IPS-18a (cell line): ENCODE data around the gene PRUNE2.

ENCODE experiments used
- H3K27ac ChIP-seq: one replicate; pipeline ENCODE4 v1.5.1; 2013; ENCODE audit warnings: low read length
- H3K27me3 ChIP-seq: one replicate; pipeline ENCODE4 v1.6.1; 2013; ENCODE audit warnings: mild to moderate bottlenecking, low read length; ENCODE audit not compliant: control insufficient read depth, insufficient read depth
- H3K36me3 ChIP-seq: one replicate; pipeline ENCODE4 v1.6.1; 2013; ENCODE audit warnings: low read depth, low read length; ENCODE audit not compliant: control insufficient read depth
- H3K4me1 ChIP-seq: one replicate; pipeline ENCODE4 v1.6.1; 2013; ENCODE audit warnings: low read depth, low read length; ENCODE audit not compliant: control insufficient read depth
- H3K4me3 ChIP-seq: one replicate; pipeline ENCODE4 v1.5.1; 2013; ENCODE audit warnings: low read length
- H3K9ac ChIP-seq: one replicate; pipeline ENCODE4 v1.6.1; 2013; ENCODE audit warnings: mild to moderate bottlenecking, low read length, moderate library complexity
- H3K9me3 ChIP-seq: one replicate; pipeline ENCODE4 v1.6.1; 2013; ENCODE audit warnings: low read depth, low read length; ENCODE audit not compliant: control insufficient read depth

Gene PRUNE2

DNA sequence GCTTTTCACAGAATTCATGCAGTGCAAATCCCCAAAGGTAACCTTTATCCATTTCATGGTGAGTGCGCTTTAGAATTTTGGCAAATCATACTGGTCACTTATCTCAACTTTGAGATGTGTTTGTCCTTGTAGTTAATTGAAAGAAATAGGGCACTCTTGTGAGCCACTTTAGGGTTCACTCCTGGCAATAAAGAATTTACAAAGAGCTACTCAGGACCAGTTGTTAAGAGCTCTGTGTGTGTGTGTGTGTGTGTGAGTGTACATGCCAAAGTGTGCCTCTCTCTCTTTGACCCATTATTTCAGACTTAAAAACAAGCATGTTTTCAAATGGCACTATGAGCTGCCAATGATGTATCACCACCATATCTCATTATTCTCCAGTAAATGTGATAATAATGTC is 120.4 kb downstream of the PRUNE2 start:
- Histone ChIP-seq H3K4me1 (no peaks in the 10 kb centered on the region), H3K27me3 (no peaks in the 10 kb centered on the region), H3K9ac (no peak overlapping the region), H3K27ac (no peak overlapping the region), H3K36me3 (no peaks in the 10 kb centered on the region), H3K4me3 (no peak overlapping the region), H3K9me3 (no peaks in the 10 kb centered on the region)

- H3K4me1 ChIP-seq: no peaks in the 10 kb centered on the region
- H3K27me3 ChIP-seq: no peaks in the 10 kb centered on the region
- H3K9me3 ChIP-seq: no peaks in the 10 kb centered on the region
- H3K9ac ChIP-seq: no peak overlapping the region
- no peak overlapping the region for H3K27ac ChIP-seq
- H3K36me3 ChIP-seq: no peaks in the 10 kb centered on the region
- no peak overlapping the region for H3K4me3 ChIP-seq
These were observed 121.0 kb downstream of the PRUNE2 start for GRCh38 chr9:76784881-76785280.

GRCh38 chr9:76772686-76773445 is 133.0 kb downstream of the PRUNE2 start:
- Histone ChIP-seq H3K9ac (no peak overlapping the region), H3K9me3 (no peaks in the 10 kb centered on the region), H3K27ac (no peak overlapping the region), H3K36me3 (no peaks in the 10 kb centered on the region), H3K4me3 (no peak overlapping the region), H3K27me3 (no peaks in the 10 kb centered on the region), H3K4me1 (no peaks in the 10 kb centered on the region)

DNA sequence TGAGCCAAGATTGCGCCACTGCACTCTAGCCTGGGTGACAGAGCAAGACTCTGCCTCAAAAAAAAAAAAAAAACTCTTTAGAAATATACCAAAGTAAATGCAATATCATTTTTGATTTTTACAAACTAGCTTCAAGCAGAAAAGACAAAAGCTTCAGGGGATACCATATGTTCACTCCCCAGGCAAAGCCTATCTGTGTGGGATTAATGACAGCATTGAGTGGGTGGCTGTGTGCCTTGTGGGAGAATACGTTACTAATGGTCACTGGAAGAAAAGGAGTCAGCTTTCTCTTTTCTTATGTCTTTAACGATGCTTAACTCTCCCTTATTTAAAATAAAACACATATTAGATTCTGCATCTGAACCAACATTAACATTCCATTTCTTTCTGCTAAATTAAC is 139.8 kb downstream of the PRUNE2 start:
- Histone ChIP-seq H3K27me3 (no peaks in the 10 kb centered on the region), H3K9me3 (no peaks in the 10 kb centered on the region), H3K4me1 (no peaks in the 10 kb centered on the region), H3K4me3 (no peak overlapping the region), H3K36me3 (no peaks in the 10 kb centered on the region), H3K9ac (no peak overlapping the region), H3K27ac (no peak overlapping the region)

GRCh38 chr9:76764138-76764537 is 141.8 kb downstream of the PRUNE2 start, which contains the start of gene PCA3:
TSS of gene PCA3 (plus strand) at chr9:76764438.
- no peaks in the 10 kb centered on the region for H3K27me3 ChIP-seq
- no peaks in the 10 kb centered on the region for H3K4me1 ChIP-seq

GRCh38 chr9:76761448-76761847 is 144.5 kb downstream of the PRUNE2 start:
- Histone ChIP-seq H3K36me3 (no peaks in the 10 kb centered on the region), H3K9ac (no peak overlapping the region), H3K27me3 (no peaks in the 10 kb centered on the region), H3K4me3 (no peak overlapping the region), H3K9me3 (no peaks in the 10 kb centered on the region), H3K27ac (no peak overlapping the region), H3K4me1 (no peaks in the 10 kb centered on the region)

More at GRCh38 chr9:76764138-76764537, 141.8 kb downstream of the PRUNE2 start, which contains the start of gene PCA3:
- Histone ChIP-seq H3K27ac (no peak within 1 kb of the TSS), H3K4me3 (no peak within 1 kb of the TSS), H3K9ac (no peak within 1 kb of the TSS), H3K9me3 (no peaks in the 10 kb centered on the region), H3K36me3 (no peaks in the 10 kb centered on the region)

- Histone ChIP-seq H3K36me3 (no peaks in the 10 kb centered on the region), H3K27me3 (no peaks in the 10 kb centered on the region), H3K27ac (no peak overlapping the region), H3K4me1 (peaks cover 4% of the 10 kb centered on the region), H3K9ac (no peak overlapping the region), H3K4me3 (no peak overlapping the region), H3K9me3 (no peaks in the 10 kb centered on the region)
These were observed 146.2 kb downstream of the PRUNE2 start for GRCh38 chr9:76759732-76760131.

DNA sequence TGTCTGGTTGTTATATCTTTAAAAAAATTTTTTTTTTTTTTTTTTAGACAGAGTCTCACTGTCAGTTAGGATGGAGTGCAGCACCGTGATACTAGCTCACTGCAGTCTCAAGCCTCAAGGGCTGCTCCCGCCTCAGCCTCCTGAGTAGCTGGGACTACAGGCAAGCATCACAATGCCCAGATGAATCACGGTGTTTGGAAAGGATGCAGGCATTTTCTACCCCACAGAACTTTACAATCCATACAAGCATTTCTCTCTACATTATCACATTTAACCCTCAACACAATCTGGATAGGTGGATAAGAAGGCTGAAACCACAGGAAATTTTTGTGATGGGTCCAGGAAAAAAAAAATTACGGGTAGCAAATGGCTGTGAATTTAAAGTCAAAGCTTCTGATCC is 147.4 kb downstream of the PRUNE2 start:
- H3K9ac ChIP-seq: no peak overlapping the region

GRCh38 chr9:76756941-76757673 is 148.8 kb downstream of the PRUNE2 start:
- no peak overlapping the region for H3K4me3 ChIP-seq
- H3K9me3 ChIP-seq: no peaks in the 10 kb centered on the region
- no peaks in the 10 kb centered on the region for H3K27me3 ChIP-seq
- no peak overlapping the region for H3K27ac ChIP-seq
- peaks cover 4% of the 10 kb centered on the region for H3K4me1 ChIP-seq
- H3K9ac ChIP-seq: no peak overlapping the region
- no peaks in the 10 kb centered on the region for H3K36me3 ChIP-seq

More for the DNA sequence above, 147.4 kb downstream of the PRUNE2 start:
- H3K36me3 ChIP-seq: no peaks in the 10 kb centered on the region
- peaks cover 4% of the 10 kb centered on the region for H3K4me1 ChIP-seq
- H3K27ac ChIP-seq: no peak overlapping the region
- H3K9me3 ChIP-seq: no peaks in the 10 kb centered on the region
- no peak overlapping the region for H3K4me3 ChIP-seq
- H3K27me3 ChIP-seq: no peaks in the 10 kb centered on the region

- Histone ChIP-seq H3K27ac (no peak overlapping the region), H3K4me1 (peaks cover 4% of the 10 kb centered on the region), H3K36me3 (no peaks in the 10 kb centered on the region)
These were observed 149.7 kb downstream of the PRUNE2 start for GRCh38 chr9:76756268-76756640.

GRCh38 chr9:76751001-76751400 is 154.9 kb downstream of the PRUNE2 start:
- Histone ChIP-seq H3K9ac (no peak overlapping the region), H3K36me3 (no peaks in the 10 kb centered on the region), H3K4me1 (peaks cover 4% of the 10 kb centered on the region), H3K27me3 (no peaks in the 10 kb centered on the region), H3K9me3 (no peaks in the 10 kb centered on the region), H3K4me3 (no peak overlapping the region), H3K27ac (no peak overlapping the region)

More at GRCh38 chr9:76756268-76756640, 149.7 kb downstream of the PRUNE2 start:
- Histone ChIP-seq H3K9ac (no peak overlapping the region), H3K27me3 (no peaks in the 10 kb centered on the region), H3K4me3 (no peak overlapping the region), H3K9me3 (no peaks in the 10 kb centered on the region)
